ENCODE data around the gene COMMD2.

Gene COMMD2

DNA sequence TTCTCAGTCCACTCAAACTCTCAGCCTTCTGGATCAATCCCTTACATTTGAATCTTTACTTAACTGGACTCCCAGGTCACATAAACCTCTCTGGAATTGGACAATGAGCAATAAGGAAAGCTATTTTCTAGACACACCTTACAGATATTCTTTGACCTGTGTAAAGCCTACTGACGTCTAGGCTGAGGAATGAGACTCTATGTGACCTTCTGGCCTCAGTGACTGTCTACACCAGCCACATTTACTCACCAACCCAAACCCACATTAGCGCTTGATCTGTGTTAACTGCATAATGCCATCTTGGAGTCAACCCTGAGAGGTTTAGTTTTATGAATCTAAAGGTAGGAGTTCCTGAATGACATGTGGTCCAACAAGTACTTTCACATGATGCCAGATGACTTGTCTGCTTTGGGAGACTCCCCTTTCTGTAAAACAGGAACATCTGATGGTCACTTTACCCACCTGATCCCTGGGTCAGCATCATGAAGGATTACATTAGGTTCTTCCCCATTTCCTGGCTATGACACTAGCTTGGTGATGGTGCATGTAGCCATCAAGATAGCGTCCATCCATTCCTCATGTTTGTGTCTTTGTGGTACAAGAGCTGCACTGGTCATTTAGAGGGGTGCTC is 11.4 kb upstream of the COMMD2 start:
- DNase-seq, result no peak

DNA sequence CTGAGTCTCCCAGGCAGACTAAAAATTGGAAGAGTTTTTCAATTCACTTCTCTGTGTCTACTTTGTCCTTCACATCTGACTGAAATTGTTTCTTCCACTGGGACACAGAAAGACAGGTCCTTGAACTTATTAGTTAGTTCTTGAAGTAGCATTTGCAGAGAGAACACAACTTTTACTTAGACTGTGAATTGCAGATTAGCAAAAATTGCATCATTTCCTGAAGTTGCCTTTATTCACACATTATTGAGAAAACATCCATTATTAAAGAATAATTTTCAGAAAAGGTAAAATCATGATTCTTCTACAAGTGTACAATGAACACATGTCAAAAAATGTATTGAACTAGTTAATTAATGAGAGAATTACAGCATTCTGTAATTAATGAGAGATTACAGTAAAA is 1.4 kb upstream of the COMMD2 start:
- DNase-seq, result no peak

DNA sequence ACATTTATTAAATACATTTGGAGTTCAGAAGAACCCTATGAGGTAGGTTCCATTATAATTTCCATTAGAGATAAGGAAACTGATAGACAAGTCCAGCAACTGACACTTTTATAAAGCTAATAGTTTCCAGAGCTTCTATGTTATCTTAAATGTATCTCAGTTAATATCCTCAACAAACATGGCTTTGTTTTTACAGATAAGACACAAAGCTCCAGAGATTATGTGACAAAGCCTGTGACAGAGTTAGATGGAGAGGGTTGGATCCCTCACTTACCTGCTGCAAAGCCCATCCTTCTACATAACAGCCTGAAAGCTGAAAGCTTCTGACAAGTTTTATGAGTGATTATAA is 473 bp upstream of the COMMD2 start:
- DNase-seq, result no peak

DNA sequence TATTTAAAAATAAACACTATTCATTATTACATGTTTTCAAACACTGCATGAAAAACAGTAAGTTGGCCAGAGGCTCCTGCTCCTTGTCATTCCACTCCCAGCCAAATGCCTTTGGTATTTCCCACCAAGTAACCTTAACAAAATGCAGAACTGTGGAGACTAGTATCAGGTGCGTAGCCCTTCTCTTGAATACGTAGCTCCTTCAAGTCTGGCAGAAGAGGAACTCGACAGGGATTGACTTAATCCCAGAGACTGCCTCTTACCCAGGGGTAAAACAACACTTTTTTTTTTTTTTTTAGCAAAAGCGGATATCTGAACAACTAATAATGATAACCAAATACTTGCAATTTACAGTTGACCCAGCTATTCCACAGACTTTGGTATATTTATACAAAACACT is 738 bp downstream of the COMMD2 start:
- DNase-seq, result no peak

DNA sequence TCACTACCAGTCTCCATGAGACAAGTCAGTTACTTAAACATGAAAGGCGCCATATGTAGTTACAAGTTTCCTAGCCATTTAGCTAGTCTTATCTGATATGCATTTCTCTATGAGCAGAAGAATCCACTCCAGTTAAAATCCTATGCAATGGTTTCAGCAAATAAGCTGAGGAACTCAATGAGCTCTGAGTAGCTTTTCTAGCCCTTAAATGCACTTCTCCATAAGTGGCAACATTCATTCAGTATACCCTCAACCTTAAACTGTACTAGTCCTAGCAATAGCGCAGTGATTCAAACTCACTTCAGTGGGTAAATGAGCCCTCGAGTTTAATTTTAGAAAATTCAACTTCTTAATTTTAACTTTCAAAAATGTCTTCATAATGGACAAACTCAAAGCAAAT is 7.7 kb downstream of the COMMD2 start:
- no peak for DNase-seq

DNA sequence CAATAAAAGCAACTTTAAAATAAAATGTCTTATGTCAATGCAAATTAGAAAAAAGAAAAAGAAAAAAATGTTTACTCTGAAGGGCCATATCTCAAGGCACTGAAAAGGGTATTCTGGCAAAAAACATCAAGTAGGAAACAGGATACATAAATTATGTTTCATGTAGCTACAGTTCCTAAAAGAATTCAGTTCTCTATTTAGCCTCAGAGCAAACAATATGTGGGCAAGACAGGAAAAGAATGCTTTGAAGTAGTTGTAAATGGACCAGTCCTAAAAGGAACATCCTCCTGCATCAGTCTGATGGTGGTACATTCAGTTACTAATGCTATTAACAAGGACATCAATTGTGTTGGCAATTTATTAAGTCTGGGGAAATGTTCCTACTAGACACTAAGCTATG is 8.1 kb downstream of the COMMD2 start:
- DNase-seq, result no peak

DNA sequence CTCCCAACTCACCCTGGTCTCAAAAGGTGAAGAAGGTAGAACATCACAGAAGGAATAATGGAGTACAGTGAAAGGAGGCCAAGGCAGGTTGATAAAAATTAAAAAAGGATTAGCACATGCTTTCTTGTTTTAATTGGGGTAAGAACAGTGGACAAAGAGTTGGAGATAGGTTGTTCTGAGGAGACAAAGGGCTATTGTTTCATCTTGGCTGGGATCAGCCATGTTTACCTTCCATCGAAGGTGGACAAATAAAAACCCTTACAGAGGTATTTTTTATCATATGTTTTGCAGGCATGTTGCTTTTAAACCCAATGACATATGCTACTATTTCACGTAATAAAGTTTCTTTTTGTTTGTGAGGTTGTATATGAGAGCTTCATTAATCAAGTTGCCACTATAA is 12.9 kb downstream of the COMMD2 start:
- no peak for DNase-seq

DNA sequence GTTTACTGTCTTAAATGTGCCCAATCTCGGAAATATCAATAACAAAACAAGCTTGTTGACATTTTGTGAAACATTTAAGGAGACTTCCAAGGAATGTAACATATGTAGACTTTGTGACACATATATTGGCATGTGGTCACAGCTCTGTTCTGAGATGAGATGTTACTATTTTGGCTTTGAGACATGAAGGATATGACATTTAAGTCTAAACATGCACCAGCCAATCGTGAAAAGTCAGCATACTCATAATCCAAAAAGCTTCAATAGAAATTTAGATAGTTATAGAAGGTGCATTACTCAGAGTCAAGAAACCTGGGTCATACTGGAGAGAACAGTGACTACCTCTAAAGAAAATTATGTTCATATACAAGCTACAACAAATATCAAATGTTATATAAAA is 13.4 kb downstream of the COMMD2 start:
- DNase-seq, result no peak

DNA sequence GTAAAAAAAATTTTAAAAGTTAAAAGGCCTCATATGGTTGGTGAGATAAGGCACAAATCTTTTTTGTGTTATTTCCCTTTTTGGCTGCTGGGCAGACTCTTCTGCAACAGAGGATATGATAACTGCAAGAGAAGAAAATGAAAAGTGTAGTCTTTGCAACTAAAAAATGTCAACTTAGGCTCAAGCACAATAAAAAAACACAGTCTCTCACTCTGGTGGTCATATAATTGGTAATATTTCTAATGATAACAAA is 15.4 kb downstream of the COMMD2 start:
- no peak for DNase-seq

DNA sequence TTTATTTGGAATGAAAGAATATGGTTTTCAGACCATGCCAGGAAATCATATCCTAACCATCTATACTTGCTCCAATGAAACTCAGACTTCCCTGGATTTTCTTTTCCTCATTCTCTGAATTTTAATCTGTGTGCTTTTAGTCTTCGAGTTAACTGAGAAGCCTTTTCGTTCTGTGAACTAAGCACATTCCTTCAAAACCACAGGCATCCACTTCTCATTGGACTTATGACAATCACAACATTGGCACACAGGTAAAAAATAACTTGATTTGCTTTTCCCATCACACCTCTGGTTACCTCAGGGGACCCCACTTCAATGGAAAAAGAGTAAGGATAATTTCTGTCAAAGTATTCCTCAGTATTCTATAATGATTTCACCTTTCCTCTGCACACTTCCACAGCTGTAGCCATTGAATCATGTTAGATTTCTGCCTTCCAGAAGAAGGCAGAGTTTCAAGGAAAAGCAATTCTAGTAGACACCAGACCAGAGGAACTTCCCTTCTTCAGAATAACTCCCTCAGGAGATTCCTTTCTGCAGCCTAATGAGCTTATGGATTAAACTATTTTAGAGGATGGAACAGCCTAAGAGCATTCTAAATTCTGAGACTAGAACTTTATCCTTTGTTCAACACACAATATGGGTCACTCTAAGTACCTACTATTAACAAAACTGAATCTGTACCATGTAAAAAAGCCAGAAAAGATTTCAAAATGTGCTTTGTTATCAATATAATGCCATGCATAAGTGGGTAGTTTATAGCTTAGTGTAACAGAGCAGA is 15.9 kb downstream of the COMMD2 start:
- no peak for DNase-seq

DNA sequence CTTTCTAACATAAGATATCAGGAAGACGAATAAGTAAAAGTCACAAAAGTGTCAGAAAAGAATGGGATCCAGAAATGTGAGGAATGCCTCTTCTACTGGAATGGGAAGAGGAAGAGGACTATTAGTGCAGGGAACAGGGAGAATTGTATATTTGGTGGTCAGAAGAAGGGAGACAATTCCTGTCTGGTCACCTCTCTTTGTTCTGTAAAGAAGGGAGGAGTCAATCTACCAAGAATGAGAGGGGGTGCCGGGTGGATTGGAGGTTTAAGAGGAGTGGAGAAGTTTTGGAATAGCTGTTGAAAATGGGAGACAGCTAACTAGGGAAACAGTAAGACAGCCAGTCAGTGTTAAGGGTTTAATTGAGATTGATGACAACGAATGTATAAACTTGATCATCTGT is 20.1 kb downstream of the COMMD2 start:
- DNase-seq, result no peak

DNA sequence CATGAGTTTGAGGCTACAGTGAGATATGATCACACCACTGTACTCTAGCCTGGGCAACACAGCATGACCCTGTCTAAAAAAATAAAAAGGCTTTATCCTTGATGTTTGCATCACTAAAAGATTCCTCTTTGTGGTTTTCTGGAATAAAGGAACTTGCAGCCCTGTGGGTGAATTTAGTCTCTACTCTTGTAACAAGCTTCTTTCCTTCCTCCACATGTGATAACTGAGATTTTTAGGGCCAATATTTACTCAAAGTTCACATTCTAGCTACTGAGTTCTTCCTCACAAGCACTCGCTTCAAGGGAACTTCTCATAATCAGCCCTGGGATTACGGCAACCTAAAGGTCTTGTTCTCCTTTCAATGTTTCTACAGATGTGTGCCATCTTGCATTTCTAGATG is 24.6 kb downstream of the COMMD2 start:
- DNase-seq, result no peak

DNA sequence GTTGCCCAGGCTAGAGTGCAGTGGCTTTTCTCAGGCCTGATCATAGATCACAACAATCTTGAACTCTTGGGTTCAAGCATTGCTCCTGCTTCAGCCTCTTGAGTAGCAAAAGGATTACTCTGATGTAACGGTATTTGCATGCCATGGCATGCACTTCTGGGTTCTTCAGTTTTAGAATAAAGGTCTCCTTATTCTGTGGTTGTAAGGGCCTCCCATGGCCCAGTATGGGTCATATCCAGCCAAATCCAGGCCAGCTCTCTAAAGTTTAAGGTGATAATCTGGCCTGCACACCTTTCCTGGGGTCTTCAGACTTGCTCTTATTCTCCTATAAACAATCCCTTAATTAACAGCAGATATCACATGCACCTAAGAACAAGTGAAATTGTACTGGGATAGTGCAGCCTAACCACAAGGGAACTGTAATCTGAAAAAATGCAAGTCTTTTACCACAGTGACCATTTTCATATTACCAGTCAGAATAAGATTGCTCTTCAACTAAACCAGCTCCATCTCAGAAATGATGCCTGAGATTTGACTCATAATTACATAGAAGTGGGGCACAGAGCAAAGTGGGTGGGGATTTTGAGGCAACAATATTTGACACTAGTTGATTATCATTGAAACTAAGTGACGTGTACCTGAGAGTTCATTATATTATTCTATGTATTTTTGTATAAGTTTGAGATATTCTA is 25.4 kb downstream of the COMMD2 start:
- no peak for DNase-seq

DNA sequence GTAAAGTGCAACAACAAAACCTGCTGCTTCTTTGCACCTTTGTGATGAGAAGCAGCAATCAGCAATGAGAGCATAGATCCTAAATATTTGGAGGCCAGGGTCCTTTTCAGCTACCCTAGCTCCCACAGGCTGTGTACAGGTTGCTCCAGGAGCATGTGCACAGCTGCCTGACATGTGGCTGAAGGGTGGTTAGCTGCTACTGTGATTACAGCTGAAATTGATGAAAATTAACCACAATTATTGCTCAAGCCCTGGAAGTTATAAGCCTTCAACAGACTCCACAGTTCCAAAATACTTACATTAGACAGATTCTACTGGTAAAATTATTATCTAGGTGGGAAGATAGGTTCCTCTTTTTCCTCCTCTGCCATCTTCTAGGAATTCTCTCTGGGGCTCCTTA is 28.5 kb downstream of the COMMD2 start:
- DNase-seq, result no peak

DNA sequence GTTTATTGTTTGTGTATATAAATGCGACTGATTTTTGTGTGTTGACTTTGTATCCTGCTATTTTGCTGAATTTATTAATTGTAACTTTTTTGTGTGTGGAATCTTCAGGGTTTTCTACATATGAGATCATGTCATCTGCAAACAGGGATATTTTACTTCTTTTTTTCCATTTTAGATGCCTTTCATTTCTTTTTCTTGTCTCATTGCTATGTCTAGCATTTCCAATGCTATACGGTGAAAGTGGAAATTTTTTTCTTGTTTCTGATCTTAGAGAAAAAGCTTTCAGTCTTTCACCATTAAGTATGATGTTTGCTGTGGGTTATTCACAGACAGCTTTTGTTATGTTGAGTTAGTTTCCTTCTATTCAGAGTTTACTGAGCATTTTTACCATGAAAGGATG is 31.4 kb downstream of the COMMD2 start:
- no peak for DNase-seq

DNA sequence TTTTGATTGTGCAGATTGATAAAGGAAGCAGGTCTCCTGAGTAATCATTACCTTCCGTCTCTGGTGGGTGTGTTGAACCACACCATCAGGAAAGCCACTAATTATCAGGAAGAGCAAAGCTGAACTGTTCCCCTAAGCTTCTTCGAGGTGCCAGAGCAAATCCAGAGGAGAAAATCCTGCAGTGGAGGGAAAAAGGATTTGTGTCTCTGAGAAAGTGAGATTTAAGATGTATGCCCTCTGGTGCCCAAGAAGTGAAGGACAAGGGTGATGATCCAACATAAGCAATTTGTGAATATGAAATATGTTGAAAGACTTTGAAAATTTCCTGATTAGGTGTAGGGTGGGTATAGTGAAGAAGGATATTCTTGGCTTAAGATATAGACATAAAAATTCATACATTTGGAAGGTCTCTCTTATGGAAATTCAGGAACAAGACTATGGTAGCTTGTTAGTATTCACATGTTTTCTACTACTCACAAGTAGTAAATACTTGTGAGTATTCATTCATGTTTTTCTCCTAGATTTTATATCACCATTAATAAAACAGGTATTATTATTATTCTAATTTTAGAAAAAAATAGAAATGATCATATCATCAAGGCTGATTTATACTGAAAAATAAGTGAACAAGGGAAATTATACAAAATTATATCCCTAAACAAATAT is 34.8 kb downstream of the COMMD2 start:
- peak; percentile 37 for DNase-seq

DNA sequence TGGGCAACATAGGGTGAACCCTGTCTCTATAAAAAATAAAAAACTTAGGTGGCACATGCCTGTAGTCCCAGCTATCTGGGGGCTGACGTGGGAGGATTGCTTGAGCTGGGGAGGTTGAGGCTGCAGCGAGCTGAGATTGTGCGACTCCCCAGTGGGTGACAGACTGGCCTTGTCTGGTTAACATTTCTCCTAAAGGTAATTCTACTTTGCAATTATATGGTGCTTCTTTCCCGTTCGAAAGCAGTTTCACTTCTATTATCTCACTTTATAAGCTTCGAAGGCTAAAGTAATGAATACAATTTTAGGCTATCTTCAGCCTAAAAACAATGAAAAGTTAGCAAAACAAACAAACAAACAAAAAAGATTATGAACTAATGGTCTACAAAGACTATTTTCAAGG is 35.3 kb downstream of the COMMD2 start:
- no peak for DNase-seq

DNA sequence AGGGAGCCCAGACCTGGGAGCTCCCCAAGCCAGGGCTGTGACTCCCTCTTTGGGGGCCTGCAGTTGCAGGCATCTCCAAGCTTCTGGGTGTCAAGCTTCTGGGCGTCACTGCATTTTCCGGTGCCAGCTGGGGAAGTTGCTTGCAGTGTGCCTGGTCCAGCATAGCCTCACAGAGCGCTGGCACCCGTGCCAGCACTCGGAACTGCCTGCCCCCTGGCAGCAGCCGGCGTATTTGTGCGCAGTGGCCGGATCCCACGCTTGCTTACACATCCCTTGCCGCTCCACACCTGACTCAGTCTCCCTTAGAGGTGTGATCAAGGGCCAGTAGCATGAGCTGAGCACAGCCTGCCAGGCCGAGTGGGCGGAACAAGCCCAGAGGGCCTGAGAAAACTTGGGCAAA is 37.0 kb downstream of the COMMD2 start:
- DNase-seq, result no peak

DNA sequence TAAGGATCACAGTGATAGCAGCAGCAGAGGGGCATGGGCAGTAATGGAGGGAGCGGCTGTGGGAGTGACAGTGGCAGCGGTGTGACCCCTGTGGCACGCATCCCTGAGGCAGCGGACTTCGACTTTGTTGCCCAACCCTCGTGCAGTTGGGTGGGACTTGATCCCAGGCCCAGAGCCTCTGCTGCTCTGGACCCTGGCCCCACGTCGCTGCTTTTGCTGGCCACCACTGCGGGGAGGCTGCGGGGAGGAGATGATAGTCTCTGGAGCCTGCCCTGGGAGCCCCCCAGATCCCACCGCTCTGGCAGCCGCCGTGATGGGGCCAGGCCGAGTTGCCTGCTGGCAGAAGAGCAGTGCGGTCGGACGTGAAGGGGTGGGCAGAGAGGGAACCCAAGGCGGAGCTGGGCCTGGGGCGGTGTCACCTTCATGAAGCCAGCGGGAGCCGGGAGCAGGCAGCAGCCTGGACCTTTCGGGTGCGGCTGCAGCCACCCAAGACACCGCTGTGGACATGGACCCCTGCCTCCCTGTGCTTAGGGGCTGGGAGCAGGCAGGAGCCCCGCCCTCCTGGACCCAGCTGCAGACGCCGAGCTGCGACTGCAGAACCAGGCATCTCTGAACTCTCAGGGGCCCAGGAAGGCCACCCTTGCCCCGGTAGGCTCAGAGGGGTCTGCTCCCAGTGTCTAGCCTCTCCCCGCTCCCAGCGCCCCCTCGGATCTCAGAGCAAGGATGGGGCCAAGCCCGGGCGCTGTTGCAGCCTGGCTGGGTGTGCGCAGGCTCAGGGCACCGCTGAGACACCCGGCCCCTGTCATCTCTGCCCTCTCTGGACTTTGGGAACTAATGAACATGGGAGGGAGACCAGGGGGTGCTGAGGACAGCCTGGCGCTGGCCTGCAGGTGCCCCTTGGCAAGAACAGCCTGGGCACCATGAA is 38.3 kb downstream of the COMMD2 start:
- no peak for DNase-seq

DNA sequence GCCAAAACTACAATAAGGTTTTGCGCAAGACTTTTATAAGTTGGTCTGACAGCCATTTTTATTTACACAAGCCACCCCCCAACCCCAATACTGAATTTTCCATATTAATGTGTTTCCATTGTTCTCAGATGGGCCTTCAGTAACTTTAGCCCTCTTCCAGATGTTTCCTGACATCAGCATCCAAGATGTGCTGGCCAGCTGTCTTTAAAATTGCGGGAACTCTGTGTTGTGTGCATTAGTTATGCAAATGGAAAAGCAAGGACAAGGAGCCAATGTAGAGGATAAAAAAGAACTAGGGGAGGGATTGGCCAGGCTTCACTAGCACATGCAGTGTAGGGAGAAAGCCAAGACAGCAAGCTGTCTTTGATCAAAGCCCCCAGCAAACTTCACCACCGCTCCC is 45.4 kb downstream of the COMMD2 start:
- DNase-seq, result no peak

DNA sequence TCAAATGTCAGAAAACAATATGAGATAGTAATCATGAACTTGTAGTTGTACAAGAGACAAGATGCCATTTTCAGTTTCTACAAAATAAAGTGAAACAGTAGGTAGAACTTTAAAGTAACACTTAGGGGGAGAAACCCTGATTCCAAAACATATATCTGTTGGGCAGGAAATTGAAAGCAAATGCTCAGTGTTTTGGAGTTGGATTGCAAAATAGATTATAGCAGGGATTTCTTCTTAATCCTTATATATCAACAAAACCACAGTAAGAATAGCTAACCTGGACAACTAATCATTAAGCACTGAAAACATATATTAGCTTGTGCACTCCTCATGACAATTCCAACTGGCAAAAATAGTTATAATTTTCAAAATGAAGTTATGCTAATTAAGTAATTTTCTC is 46.9 kb downstream of the COMMD2 start:
- no peak for DNase-seq

DNA sequence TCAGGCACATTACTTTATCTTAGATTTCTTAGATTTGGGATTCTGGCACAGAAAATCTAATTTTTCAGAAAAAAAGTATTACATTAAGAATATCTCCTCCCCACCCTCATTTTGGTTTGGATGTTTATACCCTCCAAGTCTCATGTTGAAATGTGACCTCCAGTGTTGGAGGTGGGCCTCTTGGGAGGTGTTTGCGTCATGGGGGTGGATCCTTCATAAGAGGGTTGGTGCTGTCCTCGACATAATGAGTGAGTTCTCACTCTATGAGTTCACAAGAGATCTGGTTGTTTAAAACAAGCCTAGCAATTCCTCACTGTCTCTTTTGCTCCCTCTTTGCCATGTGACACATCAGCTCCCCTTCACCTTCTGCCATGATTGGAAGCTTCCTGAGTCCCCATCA is 48.8 kb downstream of the COMMD2 start:
- no peak for DNase-seq
